Measurements from ENCODE around the gene AKAP13. TPM values are rescaled to one million over a fixed set of nuclear protein-coding genes. Genes with fewer than 3 reads are reported as not detected.

AKAP13 gene
- polyA plus RNA-seq, 2 of the 4 experiments (the other 2 are of a cell fraction) = 20.4 to 28.8 TPM

DNA sequence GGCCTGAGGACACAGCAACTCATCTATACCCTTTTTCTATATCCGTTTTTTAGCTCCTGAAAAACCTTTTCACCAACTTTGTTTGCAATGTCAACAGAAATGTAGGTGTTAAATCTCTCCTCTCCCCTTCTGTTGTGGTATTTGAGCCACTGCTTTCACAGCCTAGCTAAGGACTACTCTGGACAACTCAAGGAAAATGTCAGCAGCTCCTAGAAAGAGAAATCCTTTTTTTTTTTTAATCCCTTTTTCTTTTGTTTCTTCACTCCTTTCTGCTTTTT, 237.8 kb downstream of the AKAP13 start:
- Histone ChIP-seq H3K4me2 (peak overlapping the region; percentile 74), H3K27ac (peak overlapping the region; percentile 37 to 68; a peak in 5 of 6 replicates), H3K4me3 (no peak overlapping the region), H3K4me1 (peaks cover 67% of the 10 kb centered on the region), H3K9me3 (no peaks in the 10 kb centered on the region)
- no peak for DNase-seq (ENCODE audit: low read depth in 1 of 2, low spot score in 1 of 2)
- peak; percentile 10 to 28; a peak in 1 of 6 replicates for ATAC-seq
- ChIA-PET CTCF (interaction anchor here (1.1 to 1.9 kb wide), 5 partner anchors 14 to 222 kb away, joined by 3 to 6 read pairs (median 4); no protein-coding TSS in a partner anchor), POLR2A (interaction anchor here (1.8 kb wide), 1 partner anchor 28 kb away, joined by 4 read pairs; no protein-coding TSS in a partner anchor)
- TF ChIP-seq HEYL (CRISPR knock-in tag; IDR thresholded peaks at IDR 0.05) (no peak), RNF2 (IDR thresholded peaks at IDR 0.05; ENCODE audit: borderline replicate concordance, low read depth) (no peak), TP53 (CRISPR knock-in tag; IDR thresholded peaks at IDR 0.05) (no peak), CHD2 (IDR thresholded peaks at IDR 0.05; ENCODE audit: low read length, partially characterized antibody) (no peak), ZFP36 (IDR thresholded peaks at IDR 0.05; ENCODE audit: borderline replicate concordance, partially characterized antibody) (no peak), POLR2A (IDR thresholded peaks at IDR 0.05; ENCODE audit: low read length) (no peak), MAZ (IDR thresholded peaks at IDR 0.05; ENCODE audit: borderline replicate concordance, low read depth, low read length) (no peak), RAD21 (conservative IDR thresholded peaks at IDR 0.05 in 1 of 2, IDR thresholded peaks at IDR 0.05 in 1 of 2) (no peak), SREBF2 (IDR thresholded peaks at IDR 0.05) (no peak), FOSB (CRISPR knock-in tag; IDR thresholded peaks at IDR 0.05) (no peak)
- TF ChIP-seq, protein P1, sequence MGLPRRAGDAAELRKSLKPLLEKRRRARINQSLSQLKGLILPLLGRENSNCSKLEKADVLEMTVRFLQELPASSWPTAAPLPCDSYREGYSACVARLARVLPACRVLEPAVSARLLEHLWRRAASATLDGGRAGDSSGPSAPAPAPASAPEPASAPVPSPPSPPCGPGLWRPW (IDR thresholded peaks at IDR 0.05) = no peak
- TF ChIP-seq, protein P2, sequence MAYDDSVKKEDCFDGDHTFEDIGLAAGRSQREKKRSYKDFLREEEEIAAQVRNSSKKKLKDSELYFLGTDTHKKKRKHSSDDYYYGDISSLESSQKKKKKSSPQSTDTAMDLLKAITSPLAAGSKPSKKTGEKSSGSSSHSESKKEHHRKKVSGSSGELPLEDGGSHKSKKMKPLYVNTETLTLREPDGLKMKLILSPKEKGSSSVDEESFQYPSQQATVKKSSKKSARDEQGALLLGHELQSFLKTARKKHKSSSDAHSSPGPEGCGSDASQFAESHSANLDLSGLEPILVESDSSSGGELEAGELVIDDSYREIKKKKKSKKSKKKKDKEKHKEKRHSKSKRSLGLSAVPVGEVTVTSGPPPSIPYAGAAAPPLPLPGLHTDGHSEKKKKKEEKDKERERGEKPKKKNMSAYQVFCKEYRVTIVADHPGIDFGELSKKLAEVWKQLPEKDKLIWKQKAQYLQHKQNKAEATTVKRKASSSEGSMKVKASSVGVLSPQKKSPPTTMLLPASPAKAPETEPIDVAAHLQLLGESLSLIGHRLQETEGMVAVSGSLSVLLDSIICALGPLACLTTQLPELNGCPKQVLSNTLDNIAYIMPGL (CRISPR knock-in tag; IDR thresholded peaks at IDR 0.05; ENCODE audit: borderline replicate concordance) = no peak
- TF ChIP-seq, protein P3, sequence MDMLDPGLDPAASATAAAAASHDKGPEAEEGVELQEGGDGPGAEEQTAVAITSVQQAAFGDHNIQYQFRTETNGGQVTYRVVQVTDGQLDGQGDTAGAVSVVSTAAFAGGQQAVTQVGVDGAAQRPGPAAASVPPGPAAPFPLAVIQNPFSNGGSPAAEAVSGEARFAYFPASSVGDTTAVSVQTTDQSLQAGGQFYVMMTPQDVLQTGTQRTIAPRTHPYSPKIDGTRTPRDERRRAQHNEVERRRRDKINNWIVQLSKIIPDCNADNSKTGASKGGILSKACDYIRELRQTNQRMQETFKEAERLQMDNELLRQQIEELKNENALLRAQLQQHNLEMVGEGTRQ (IDR thresholded peaks at IDR 0.05) = no peak
- 27% methylated on average over 1 of the region's 1 CpG for WGBS (ENCODE audit: missing lambda C conversion rate)
- FAIRE-seq = no peak

DNA sequence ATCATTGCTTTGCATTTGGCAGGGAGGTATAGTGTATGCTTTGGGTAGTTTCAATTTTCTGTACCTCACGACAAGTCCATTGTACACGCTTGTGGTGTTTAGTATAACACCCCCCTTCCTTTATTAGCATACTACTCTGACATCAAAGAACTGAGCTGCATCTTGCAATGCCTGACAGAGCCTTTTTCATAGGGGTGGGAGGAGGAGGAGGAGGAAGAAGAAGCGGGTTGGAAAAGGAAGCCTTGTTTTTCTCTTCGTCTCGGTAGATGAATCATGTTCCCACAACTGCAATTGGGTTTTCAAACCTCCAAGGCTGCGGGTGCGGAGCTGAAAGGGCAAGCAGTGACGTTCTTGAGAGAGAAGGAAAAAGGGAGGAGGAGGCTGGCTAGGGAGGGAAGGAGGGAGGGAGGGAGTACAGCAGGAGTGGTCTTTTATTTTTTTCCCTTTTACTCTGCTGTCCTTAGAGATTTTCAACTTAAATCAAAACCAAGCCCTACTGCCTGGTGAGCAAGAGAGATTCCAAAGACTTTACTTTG, 238.6 kb downstream of the AKAP13 start:
- peak; percentile 62 to 79 for ATAC-seq
- TF ChIP-seq FOSL2 (IDR thresholded peaks at IDR 0.05) = no peak
- peak; percentile 12; the same call in 1 of the 2 replicates for TF ChIP-seq FOSL2 (CRISPR knock-in tag; IDR thresholded peaks at IDR 0.05)
- TF ChIP-seq HDAC2 (IDR thresholded peaks at IDR 0.05) = no peak
- CTCF ChIA-PET = interaction anchor here (0.6 to 1.9 kb wide), 6 partner anchors 11 to 133 kb away, joined by 3 to 4 read pairs (median 4); no protein-coding TSS in a partner anchor
- Histone ChIP-seq H3K27ac (peak overlapping the region; percentile 37 to 68; a peak in 5 of 6 replicates), H3K4me3 (peak overlapping the region; percentile 14; the same call in 1 of the 3 replicates), H3K9me3 (no peaks in the 10 kb centered on the region), H3K4me1 (peaks cover 68% of the 10 kb centered on the region), H3K4me2 (peak overlapping the region; percentile 74)
- POLR2A ChIA-PET = interaction anchor here (0.7 to 1.8 kb wide), 2 partner anchors 11 to 29 kb away, joined by 4 read pairs; no protein-coding TSS in a partner anchor
- WGBS (ENCODE audit: missing lambda C conversion rate) = 25% methylated on average over 8 of the region's 8 CpGs
- FAIRE-seq = peak; percentile 32
- peak in 1 of 2 experiments; percentile 63 for DNase-seq (ENCODE audit: low read depth in 1 of 2, low spot score in 1 of 2)

DNA sequence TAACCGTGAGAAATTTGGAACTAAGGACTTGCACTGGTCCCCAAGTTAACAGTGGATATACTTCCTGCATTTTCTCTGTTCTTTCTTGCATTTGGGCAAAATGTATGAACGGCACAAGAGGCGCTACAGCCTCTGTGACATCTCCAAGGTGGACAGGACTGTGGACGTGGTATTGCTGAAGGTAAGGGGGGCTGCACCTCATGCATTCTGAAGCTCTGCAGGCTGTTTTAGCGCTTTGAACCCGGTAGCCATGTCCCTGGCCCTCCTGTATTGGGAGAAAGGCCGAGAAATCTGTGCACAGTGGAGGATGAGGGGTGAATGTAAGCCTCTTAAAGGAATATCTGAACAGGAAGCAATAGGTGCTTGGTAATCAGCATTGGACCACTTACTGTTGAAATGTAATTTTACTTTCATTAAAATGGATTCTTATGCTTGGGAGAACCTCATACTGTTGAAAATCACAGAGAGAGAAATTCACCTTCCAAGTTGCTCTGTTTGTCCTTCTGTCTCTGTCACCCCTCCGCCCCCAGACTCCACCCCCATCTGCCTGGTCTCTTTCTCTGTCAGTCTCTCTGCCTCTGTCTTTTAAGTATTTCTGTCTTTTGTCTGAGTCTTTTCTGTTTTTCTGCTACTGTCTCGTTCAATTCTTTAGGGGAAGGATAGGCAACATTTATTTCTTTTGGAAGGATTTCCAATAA, 239.7 kb downstream of the AKAP13 start:
- WGBS (ENCODE audit: missing lambda C conversion rate) = 91% methylated on average over 9 of the region's 9 CpGs
- ChIA-PET POLR2A (no interaction called here), CTCF (interaction anchor here (0.6 kb wide), 2 partner anchors 10 to 23 kb away, joined by 3 read pairs; no protein-coding TSS in a partner anchor)
- no peak for ATAC-seq
- peak overlapping the region; percentile 74 for H3K4me2 ChIP-seq
- DNase-seq (ENCODE audit: low read depth in 1 of 2, low spot score in 1 of 2) = no peak
- H3K9me3 ChIP-seq = no peaks in the 10 kb centered on the region
- peak overlapping the region in 1 of 2 experiments; percentile 68; a peak in 3 of 6 replicates for H3K27ac ChIP-seq
- FAIRE-seq = no peak
- H3K4me3 ChIP-seq = no peak overlapping the region
- peaks cover 58% of the 10 kb centered on the region for H3K4me1 ChIP-seq
- TF ChIP-seq POLR2A (IDR thresholded peaks at IDR 0.05; ENCODE audit: low read length) = no peak
